ENCODE measurements around the gene CMTM7. TPM values are rescaled to one million over a fixed set of nuclear protein-coding genes. Genes with fewer than 3 reads are reported as not detected.

CMTM7 gene
- total and polyA plus RNA-seq, 2 of the 13 experiments (the other 11 are each of a cell fraction or from before 2014, with no cell fraction given): 20.9 to 21.4 TPM

- no peak for TF ChIP-seq ZNF841 (CRISPR knock-in tag; IDR thresholded peaks at IDR 0.05; ENCODE audit: borderline replicate concordance)
- TF ChIP-seq GATA4 (IDR thresholded peaks at IDR 0.05; ENCODE audit: borderline replicate concordance, low read depth): peak; percentile 31; the same call in 1 of the 2 replicates
- no peak for TF ChIP-seq TP53 (CRISPR knock-in tag; conservative IDR thresholded peaks at IDR 0.05)
- no peak for TF ChIP-seq NR2C2 (CRISPR knock-in tag; IDR thresholded peaks at IDR 0.05; ENCODE audit: borderline replicate concordance)
- no peak for TF ChIP-seq YEATS2 (CRISPR knock-in tag; IDR thresholded peaks at IDR 0.05; ENCODE audit: borderline replicate concordance)
- no peak for TF ChIP-seq IKZF1 (IDR thresholded peaks at IDR 0.05)
- TF ChIP-seq ZNF276 (CRISPR knock-in tag; IDR thresholded peaks at IDR 0.05; ENCODE audit: low read depth): no peak
- no peak for TF ChIP-seq SETDB1 (CRISPR knock-in tag; IDR thresholded peaks at IDR 0.05; ENCODE audit: borderline replicate concordance)
- no peak for TF ChIP-seq SAFB2 (CRISPR knock-in tag; IDR thresholded peaks at IDR 0.05; ENCODE audit: borderline replicate concordance, low read depth)
- TF ChIP-seq ZNF274 (CRISPR knock-in tag; IDR thresholded peaks at IDR 0.05): no peak; the same call in 1 of the 2 replicates
- TF ChIP-seq SKI (IDR thresholded peaks at IDR 0.05; ENCODE audit: partially characterized antibody): no peak
- no peak for TF ChIP-seq ZNF350 (CRISPR knock-in tag; IDR thresholded peaks at IDR 0.05; ENCODE audit: borderline replicate concordance, low read depth)
- TF ChIP-seq ZNF552 (CRISPR knock-in tag; IDR thresholded peaks at IDR 0.05; ENCODE audit: borderline replicate concordance): no peak
- no peak for TF ChIP-seq XBP1 (CRISPR knock-in tag; IDR thresholded peaks at IDR 0.05)
- TF ChIP-seq ZNF83 (CRISPR knock-in tag; IDR thresholded peaks at IDR 0.05; ENCODE audit: borderline replicate concordance): no peak
- TF ChIP-seq ZNF124 (CRISPR knock-in tag; IDR thresholded peaks at IDR 0.05): 0 out of 2 replicates have a peak, but pooled peaks have one; percentile 38
- TF ChIP-seq ZNF747 (CRISPR knock-in tag; IDR thresholded peaks at IDR 0.05; ENCODE audit: borderline replicate concordance): no peak
- no peak for TF ChIP-seq CREM (IDR thresholded peaks at IDR 0.05)
- TF ChIP-seq CREM (CRISPR knock-in tag; IDR thresholded peaks at IDR 0.05): no peak
- TF ChIP-seq AFF4 (CRISPR knock-in tag; IDR thresholded peaks at IDR 0.05): no peak
- peak; percentile 77; the same call in 1 of the 2 replicates for TF ChIP-seq FOXC1 (CRISPR knock-in tag; IDR thresholded peaks at IDR 0.05; ENCODE audit: borderline replicate concordance)
- TF ChIP-seq FOXA3 (CRISPR knock-in tag; IDR thresholded peaks at IDR 0.05): no peak
- TF ChIP-seq ZSCAN22 (CRISPR knock-in tag; IDR thresholded peaks at IDR 0.05): no peak
- no peak for TF ChIP-seq HDAC2 (CRISPR knock-in tag; IDR thresholded peaks at IDR 0.05)
- TF ChIP-seq KDM4B (CRISPR knock-in tag; IDR thresholded peaks at IDR 0.05): peak; percentile 24; the same call in 1 of the 2 replicates
- TF ChIP-seq PHB2 (IDR thresholded peaks at IDR 0.05; ENCODE audit: partially characterized antibody): no peak
- no peak for TF ChIP-seq NFYB (CRISPR knock-in tag; IDR thresholded peaks at IDR 0.05)
Measured at GRCh38 chr3:32391643-32392535, at the start of gene CMTM7 (continued).
